ENCODE measurements around the gene DHCR24. TPM values are rescaled to one million over a fixed set of nuclear protein-coding genes. Genes with fewer than 3 reads are reported as not detected.
A peak's percentile ranks its signal among the peaks of the same experiment; 100 is the strongest.

DHCR24 gene
- total RNA-seq, 4 donors from 2014 or later: 299 to 488 (median 404) TPM

GRCh38 chr1:54929700-54930099 is 42.7 kb upstream of the DHCR24 start:
- TF ChIP-seq POLR2A (IDR thresholded peaks at IDR 0.05): no peak
- TF ChIP-seq, protein P1, sequence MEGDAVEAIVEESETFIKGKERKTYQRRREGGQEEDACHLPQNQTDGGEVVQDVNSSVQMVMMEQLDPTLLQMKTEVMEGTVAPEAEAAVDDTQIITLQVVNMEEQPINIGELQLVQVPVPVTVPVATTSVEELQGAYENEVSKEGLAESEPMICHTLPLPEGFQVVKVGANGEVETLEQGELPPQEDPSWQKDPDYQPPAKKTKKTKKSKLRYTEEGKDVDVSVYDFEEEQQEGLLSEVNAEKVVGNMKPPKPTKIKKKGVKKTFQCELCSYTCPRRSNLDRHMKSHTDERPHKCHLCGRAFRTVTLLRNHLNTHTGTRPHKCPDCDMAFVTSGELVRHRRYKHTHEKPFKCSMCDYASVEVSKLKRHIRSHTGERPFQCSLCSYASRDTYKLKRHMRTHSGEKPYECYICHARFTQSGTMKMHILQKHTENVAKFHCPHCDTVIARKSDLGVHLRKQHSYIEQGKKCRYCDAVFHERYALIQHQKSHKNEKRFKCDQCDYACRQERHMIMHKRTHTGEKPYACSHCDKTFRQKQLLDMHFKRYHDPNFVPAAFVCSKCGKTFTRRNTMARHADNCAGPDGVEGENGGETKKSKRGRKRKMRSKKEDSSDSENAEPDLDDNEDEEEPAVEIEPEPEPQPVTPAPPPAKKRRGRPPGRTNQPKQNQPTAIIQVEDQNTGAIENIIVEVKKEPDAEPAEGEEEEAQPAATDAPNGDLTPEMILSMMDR (IDR thresholded peaks at IDR 0.05): no peak
- no peak overlapping the region for H3K4me3 ChIP-seq (ENCODE audit: low read depth, poor library complexity, severe bottlenecking)
- intact Hi-C loops (cut with DNase I; ENCODE audit: low total_unique reads): loop anchor here (10.0 kb wide), 1 partner anchor 115 kb away; no protein-coding TSS in a partner anchor
- DNase-seq (ENCODE audit: low spot score in 2 of 2): no peak

GRCh38 chr1:54928327-54928726 is 41.3 kb upstream of the DHCR24 start:
- no peak overlapping the region for H3K4me3 ChIP-seq (ENCODE audit: low read depth, poor library complexity, severe bottlenecking)
- intact Hi-C loops (cut with DNase I; ENCODE audit: low total_unique reads): loop anchor here (10.0 kb wide), 1 partner anchor 114 kb away; no protein-coding TSS in a partner anchor
- WGBS, 2 donors: 48 to 67% methylated on average over 2 of the region's 2 CpGs
- TF ChIP-seq POLR2A (IDR thresholded peaks at IDR 0.05): no peak
- TF ChIP-seq, protein P1 (IDR thresholded peaks at IDR 0.05): no peak
- peak in 1 of 2 donors; percentile 29 for DNase-seq (ENCODE audit: low spot score in 2 of 2)

DNA sequence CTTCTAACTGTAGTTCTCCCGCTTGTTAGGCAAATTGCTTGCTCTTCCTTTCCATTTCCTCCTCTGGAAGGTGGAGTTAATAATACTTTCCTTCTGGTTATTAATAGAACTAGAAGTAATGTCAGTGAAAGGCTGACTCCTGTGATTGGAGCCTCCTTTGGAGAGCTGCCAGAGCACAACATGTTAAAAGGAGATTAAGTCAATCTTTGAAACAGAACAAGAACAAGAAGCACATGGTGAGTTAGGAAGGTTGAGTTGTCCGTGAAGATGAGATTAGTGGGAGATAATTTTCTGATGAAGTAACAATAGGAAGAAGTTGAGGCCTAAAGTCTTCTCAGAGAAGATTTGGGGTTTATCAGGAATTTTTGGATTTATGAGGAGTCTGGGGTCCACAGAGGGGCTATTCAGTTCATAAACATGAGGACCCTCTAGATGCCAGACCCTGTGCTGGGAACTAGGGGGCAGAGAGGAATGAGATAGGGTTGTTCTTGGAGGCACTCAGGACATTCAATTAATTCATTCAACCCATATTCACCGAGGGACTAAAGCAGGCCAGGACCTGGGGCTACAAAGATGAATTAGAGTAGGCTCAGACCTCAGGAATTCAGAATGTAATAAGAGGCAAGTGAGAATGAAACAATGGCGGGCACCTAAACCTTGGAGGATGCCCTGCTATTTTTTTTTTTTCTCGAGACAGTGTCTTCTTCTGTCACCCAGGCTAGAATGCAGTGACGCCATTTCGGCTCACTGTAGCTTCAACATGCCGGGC is 40.7 kb upstream of the DHCR24 start:
- intact Hi-C loops (cut with DNase I; ENCODE audit: low total_unique reads): loop anchor here (10.0 kb wide), 1 partner anchor 113 kb away; no protein-coding TSS in a partner anchor
- no peak overlapping the region for H3K4me3 ChIP-seq (ENCODE audit: low read depth, poor library complexity, severe bottlenecking)
- WGBS, 2 donors: 52 to 63% methylated on average over 8 of the region's 8 CpGs
- TF ChIP-seq POLR2A (IDR thresholded peaks at IDR 0.05): no peak
- TF ChIP-seq, protein P1 (IDR thresholded peaks at IDR 0.05): no peak
- DNase-seq (ENCODE audit: low spot score in 2 of 2): peak; percentile 21 to 52

DNA sequence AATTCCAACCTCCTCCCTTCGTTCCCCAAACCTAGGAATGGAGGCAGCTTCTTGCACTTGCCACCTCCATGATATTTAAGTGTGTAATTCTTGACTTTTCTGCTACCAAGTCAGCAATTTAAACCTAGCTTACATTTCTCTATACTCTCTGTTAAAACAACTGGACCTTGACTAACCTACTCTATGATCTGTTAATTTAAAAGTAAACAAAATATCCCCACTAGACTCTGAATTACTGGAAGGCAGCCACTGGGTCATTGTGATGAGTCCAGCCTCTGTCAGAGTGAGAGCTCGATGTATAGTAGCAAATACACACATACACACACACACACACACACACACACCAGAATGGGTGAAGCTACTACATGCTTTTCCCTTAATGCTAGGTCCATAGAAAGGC is 40.0 kb upstream of the DHCR24 start:
- 54 to 55% methylated on average over 2 of the region's 2 CpGs for WGBS, 2 donors
- H3K4me3 ChIP-seq (ENCODE audit: low read depth, poor library complexity, severe bottlenecking): no peak overlapping the region
- no peak for DNase-seq (ENCODE audit: low spot score in 2 of 2)
- TF ChIP-seq, protein P1 (IDR thresholded peaks at IDR 0.05): no peak
- no peak for TF ChIP-seq POLR2A (IDR thresholded peaks at IDR 0.05)
- intact Hi-C loops (cut with DNase I; ENCODE audit: low total_unique reads): loop anchor here (10.0 kb wide), 1 partner anchor 112 kb away; no protein-coding TSS in a partner anchor

DNA sequence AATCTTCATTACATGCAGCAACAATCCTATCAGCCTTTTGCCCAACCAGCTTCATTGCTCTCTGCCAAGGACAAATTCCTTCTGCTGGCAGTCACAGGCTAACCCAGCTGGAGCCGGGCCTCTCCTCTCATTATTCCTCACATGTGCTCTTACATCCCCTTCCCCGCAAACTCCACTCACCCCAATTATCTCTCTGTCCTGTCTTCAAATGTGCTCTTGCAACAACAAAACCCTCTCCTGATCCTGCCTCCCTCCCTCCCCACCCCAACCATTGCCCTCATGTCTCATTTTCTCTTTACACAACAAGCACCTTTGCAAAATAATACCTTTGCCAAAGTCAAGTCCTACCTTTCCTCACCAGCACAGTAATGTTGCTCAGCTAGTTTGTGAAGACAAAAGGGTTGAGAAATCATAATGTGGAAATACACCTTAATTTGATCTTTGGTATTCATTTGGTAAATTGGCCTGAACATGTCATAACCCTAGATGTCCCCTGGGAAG is 36.0 kb upstream of the DHCR24 start:
- intact Hi-C loops (cut with DNase I; ENCODE audit: low total_unique reads): loop anchor here (10.0 kb wide), 1 partner anchor 108 kb away; no protein-coding TSS in a partner anchor
- 37 to 38% methylated on average over 2 of the region's 2 CpGs for WGBS, 2 donors
- peak in 1 of 2 donors; percentile 44 for DNase-seq (ENCODE audit: low spot score in 2 of 2)
- TF ChIP-seq, protein P1 (IDR thresholded peaks at IDR 0.05): no peak
- no peak overlapping the region for H3K4me3 ChIP-seq (ENCODE audit: low read depth, poor library complexity, severe bottlenecking)

Measured in lower leg skin (tissue), 4 donors.